Keratinocyte (primary cell): Measurements from ENCODE around the gene TPRA1. TPM values are rescaled to one million over a fixed set of nuclear protein-coding genes. Genes with fewer than 3 reads are reported as not detected.

Experiments used
- DNase-seq: peaks from one replicate; pipeline ENCODE4 v3.0.0-alpha.2; 2011; ENCODE audit warnings: low read depth, missing footprints, low spot score
- FAIRE-seq: peaks from 2 replicates; lab custom pipeline; 2011; peaks lifted over from hg19 to GRCh38; lab: Jason Lieb, UNC
- H2AFZ ChIP-seq: 2 replicates; pipeline ENCODE4 v1.6.0; 2012; ENCODE audit warnings: low read length, control low read depth, inconsistent platforms; ENCODE audit not compliant: control insufficient read depth
- H3K27ac ChIP-seq: 2 replicates; pipeline ENCODE4 v1.5.1; 2011; ENCODE audit warnings: low read length; ENCODE audit not compliant: control insufficient read depth, insufficient read depth
- H3K27me3 ChIP-seq: 3 replicates; pipeline ENCODE4 v1.6.0; 2011; ENCODE audit warnings: low read length; ENCODE audit not compliant: control insufficient read depth, insufficient read depth; ENCODE audit errors: extremely low read depth
- H3K36me3 ChIP-seq, 2 experiments: 2 replicates in 1 of 2; 3 replicates in 1 of 2; pipeline ENCODE4 v1.5.1; 2011; ENCODE audit warnings: low read length in 2 of 2, mild to moderate bottlenecking in 1 of 2; ENCODE audit not compliant: control insufficient read depth in 2 of 2, insufficient read depth in 2 of 2; ENCODE audit errors: extremely low read depth in 1 of 2
- H3K4me1 ChIP-seq: 3 replicates; pipeline ENCODE4 v1.5.1; 2011; ENCODE audit warnings: low read length; ENCODE audit not compliant: control insufficient read depth, insufficient read depth; ENCODE audit errors: extremely low read depth
- H3K4me2 ChIP-seq: 3 replicates; pipeline ENCODE4 v1.6.0; 2011; ENCODE audit warnings: low read depth, low read length; ENCODE audit not compliant: control insufficient read depth, insufficient read depth; ENCODE audit errors: extremely low read depth
- H3K4me3 ChIP-seq, 3 experiments: fragments of 200-600 bp in 1 of 3; sonication (generic) in 1 of 3; 2 replicates in 2 of 3; 3 replicates in 1 of 3; pipeline ENCODE4 v1.5.1; 2011 to 2016; ENCODE audit warnings: low read length in 3 of 3, mild to moderate bottlenecking in 3 of 3, control low read depth in 2 of 3, inconsistent platforms in 1 of 3, low read depth in 1 of 3, mixed read lengths in 1 of 3, mixed run types in 1 of 3, moderate library complexity in 1 of 3; ENCODE audit not compliant: control insufficient read depth in 2 of 3, insufficient read depth in 2 of 3; ENCODE audit errors: extremely low read depth in 1 of 3
- H3K79me2 ChIP-seq: 2 replicates; pipeline ENCODE4 v1.6.0; 2012; ENCODE audit warnings: low read length; ENCODE audit not compliant: control insufficient read depth, insufficient read depth
- H3K9ac ChIP-seq: 3 replicates; pipeline ENCODE4 v1.6.0; 2011; ENCODE audit warnings: low read length; ENCODE audit not compliant: control insufficient read depth, insufficient read depth; ENCODE audit errors: extremely low read depth
- H3K9me1 ChIP-seq: 3 replicates; pipeline ENCODE4 v1.6.0; 2011; ENCODE audit warnings: low read length; ENCODE audit not compliant: control insufficient read depth, insufficient read depth; ENCODE audit errors: extremely low read depth
- H3K9me3 ChIP-seq: 2 replicates; pipeline ENCODE4 v1.5.1; 2012; ENCODE audit warnings: low read depth, low read length; ENCODE audit not compliant: control insufficient read depth
- H4K20me1 ChIP-seq: 3 replicates; pipeline ENCODE4 v1.6.0; 2011; ENCODE audit warnings: low read length; ENCODE audit not compliant: control insufficient read depth, insufficient read depth; ENCODE audit errors: extremely low read depth
- EZH2 ChIP-seq: IDR thresholded peaks from one replicate; pipeline ENCODE4 v1.6.1; 2012; ENCODE audit warnings: inconsistent platforms, mild to moderate bottlenecking, low read length, moderate library complexity
- dilution Hi-C: fragments of 300-500 bp; cut with MboI; formaldehyde crosslinking; loops from one replicate; pipeline ENCODE4 v1.7.0; 2020; ENCODE audit warnings: low sequenced_read_pairs; ENCODE audit not compliant: extremely low pct_ligation_motif_present
- polyA plus RNA-seq, 5 experiments: library from polyadenylated mRNA; depleted of rRNA in 3 of 5; stranded (reverse) in 3 of 5; stranded (forward) in 1 of 5; unstranded in 1 of 5; fragments of >200 nt; gene quantifications; 1 replicate in 1 of 5; 2 replicates in 3 of 5; 3 replicates in 1 of 5; pipeline versions ENCODE4 v1.2.1 to v1.2.3, GENCODE V29; 2011 to 2012; ENCODE audit warnings: missing spikeins in 2 of 5, low read depth in 1 of 5, low replicate concordance in 1 of 5
- TF ChIP-seq, protein P1 (sequence below), 3 experiments: IDR thresholded peaks in 1 of 3; conservative IDR thresholded peaks in 1 of 3; optimal IDR thresholded peaks in 1 of 3; 2 replicates in 2 of 3; 3 replicates in 1 of 3; pipeline versions ENCODE3 to v1.5.1; 2011; ENCODE audit warnings: low read length in 3 of 3, mild to moderate bottlenecking in 3 of 3, moderate library complexity in 2 of 3, control low read depth in 1 of 3, inconsistent platforms in 1 of 3; ENCODE audit not compliant: insufficient read depth in 2 of 3; ENCODE audit errors: extremely low read depth in 1 of 3

The TPRA1 gene
- polyA plus RNA-seq, 1 donor (not counting 4 experiments of a cell fraction or from before 2014, with no cell fraction given) = 22.2 TPM

DNA sequence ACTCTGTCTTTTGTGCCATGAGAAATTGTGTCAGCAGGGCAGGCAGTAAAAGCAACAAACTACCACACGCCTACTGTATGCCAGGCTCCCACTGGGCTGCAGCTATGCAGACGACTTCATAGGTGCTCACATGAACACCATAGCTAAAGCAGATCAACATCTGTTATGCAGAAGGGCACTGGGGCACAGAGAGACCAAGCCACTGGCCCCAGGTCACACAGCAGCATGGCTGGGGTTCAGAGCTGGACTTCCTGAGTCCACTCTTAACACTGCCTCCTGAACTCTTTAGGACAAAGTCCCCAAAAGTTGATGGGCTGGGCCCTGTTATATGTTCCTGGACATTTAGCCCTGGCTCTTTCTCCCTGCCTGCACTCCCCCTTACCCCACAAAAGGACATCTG lies 12.4 kb downstream of the TPRA1 start:
- H3K9me1 ChIP-seq = no peaks in the 10 kb centered on the region
- TF ChIP-seq, protein P1, sequence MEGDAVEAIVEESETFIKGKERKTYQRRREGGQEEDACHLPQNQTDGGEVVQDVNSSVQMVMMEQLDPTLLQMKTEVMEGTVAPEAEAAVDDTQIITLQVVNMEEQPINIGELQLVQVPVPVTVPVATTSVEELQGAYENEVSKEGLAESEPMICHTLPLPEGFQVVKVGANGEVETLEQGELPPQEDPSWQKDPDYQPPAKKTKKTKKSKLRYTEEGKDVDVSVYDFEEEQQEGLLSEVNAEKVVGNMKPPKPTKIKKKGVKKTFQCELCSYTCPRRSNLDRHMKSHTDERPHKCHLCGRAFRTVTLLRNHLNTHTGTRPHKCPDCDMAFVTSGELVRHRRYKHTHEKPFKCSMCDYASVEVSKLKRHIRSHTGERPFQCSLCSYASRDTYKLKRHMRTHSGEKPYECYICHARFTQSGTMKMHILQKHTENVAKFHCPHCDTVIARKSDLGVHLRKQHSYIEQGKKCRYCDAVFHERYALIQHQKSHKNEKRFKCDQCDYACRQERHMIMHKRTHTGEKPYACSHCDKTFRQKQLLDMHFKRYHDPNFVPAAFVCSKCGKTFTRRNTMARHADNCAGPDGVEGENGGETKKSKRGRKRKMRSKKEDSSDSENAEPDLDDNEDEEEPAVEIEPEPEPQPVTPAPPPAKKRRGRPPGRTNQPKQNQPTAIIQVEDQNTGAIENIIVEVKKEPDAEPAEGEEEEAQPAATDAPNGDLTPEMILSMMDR (optimal IDR thresholded peaks at IDR 0.05 in 1 of 3, IDR thresholded peaks at IDR 0.05 in 1 of 3, conservative IDR thresholded peaks at IDR 0.05 in 1 of 3; ENCODE audit: extremely low read depth in 1 of 3, insufficient read depth in 2 of 3, low read length in 3 of 3) = no peak
- no peak for TF ChIP-seq EZH2
- H3K4me3 ChIP-seq = no peak overlapping the region
- H3K4me1 ChIP-seq = no peaks in the 10 kb centered on the region
- no peak for FAIRE-seq
- H3K79me2 ChIP-seq = peaks cover 27% of the 10 kb centered on the region
- dilution Hi-C loops = no loop called here
- H2AFZ ChIP-seq = no peak overlapping the region
- DNase-seq = no peak
- H3K9me3 ChIP-seq = no peaks in the 10 kb centered on the region
- H3K9ac ChIP-seq = no peak overlapping the region
- no peak overlapping the region for H3K27ac ChIP-seq
- peaks cover 40% of the 10 kb centered on the region in 2 experiments for H3K36me3 ChIP-seq
- no peak overlapping the region for H3K4me2 ChIP-seq
- peaks cover 16% of the 10 kb centered on the region for H4K20me1 ChIP-seq
- no peaks in the 10 kb centered on the region for H3K27me3 ChIP-seq

GRCh38 chr3:127577448-127577847 lies 13.1 kb downstream of the TPRA1 start:
- H3K79me2 ChIP-seq = peaks cover 27% of the 10 kb centered on the region
- H3K27me3 ChIP-seq = no peaks in the 10 kb centered on the region
- FAIRE-seq (no peak), DNase-seq (no peak)
- H2AFZ ChIP-seq = no peak overlapping the region
- no peak overlapping the region for H3K4me3 ChIP-seq
- dilution Hi-C loops = no loop called here
- TF ChIP-seq, protein P1 (optimal IDR thresholded peaks at IDR 0.05 in 1 of 3, IDR thresholded peaks at IDR 0.05 in 1 of 3, conservative IDR thresholded peaks at IDR 0.05 in 1 of 3; ENCODE audit: extremely low read depth in 1 of 3, insufficient read depth in 2 of 3, low read length in 3 of 3) = no peak
- TF ChIP-seq EZH2 = no peak
- H3K4me2 ChIP-seq = no peak overlapping the region
- no peaks in the 10 kb centered on the region for H3K9me3 ChIP-seq
- H3K9ac ChIP-seq = no peak overlapping the region
- no peak overlapping the region for H3K27ac ChIP-seq
- H3K4me1 ChIP-seq = no peaks in the 10 kb centered on the region
- no peaks in the 10 kb centered on the region for H3K9me1 ChIP-seq
- peaks cover 16% of the 10 kb centered on the region for H4K20me1 ChIP-seq
- peaks cover 43 to 45% of the 10 kb centered on the region in 2 experiments for H3K36me3 ChIP-seq
